Measurements from ENCODE around the gene KRTAP12-3. TPM values are rescaled to one million over a fixed set of nuclear protein-coding genes. Genes with fewer than 3 reads are reported as not detected.

The KRTAP12-3 gene
- polyA plus RNA-seq, 3 donors = not detected

GRCh38 chr21:44632067-44632466 lies 25.7 kb upstream of the KRTAP12-3 start:
- H3K27ac Mint-ChIP-seq = no peak overlapping the region
- H3K9ac ChIP-seq (ENCODE audit: insufficient read depth, low read length, poor library complexity, severe bottlenecking) = no peak overlapping the region
- H4K20me1 ChIP-seq (ENCODE audit: insufficient read depth, low read length) = no peaks in the 10 kb centered on the region
- H3K4me3 Mint-ChIP-seq = no peak overlapping the region
- no peaks in the 10 kb centered on the region for H3K36me3 ChIP-seq (replicated peaks in 1 of 2; ENCODE audit: control insufficient read depth in 1 of 2, insufficient read depth in 2 of 2, low read length in 2 of 2)
- no peaks in the 10 kb centered on the region for H3K79me2 ChIP-seq (ENCODE audit: insufficient read depth, low read length)
- no peak for DNase-seq
- H3K4me1 ChIP-seq (ENCODE audit: control insufficient read depth in 1 of 2, insufficient read depth in 2 of 2, low read length in 2 of 2) = no peaks in the 10 kb centered on the region
- H3K9me3 ChIP-seq (replicated peaks in 1 of 2; ENCODE audit: control insufficient read depth in 1 of 2, insufficient read depth in 1 of 2, low read length in 2 of 2) = peaks cover 19 to 27% of the 10 kb centered on the region in 2 donors
- no peak for TF ChIP-seq CTCF (IDR thresholded peaks at IDR 0.05)
- H2AFZ ChIP-seq (ENCODE audit: insufficient read depth, low read depth, low read length, poor library complexity, severe bottlenecking) = no peak overlapping the region
- peaks cover 4 to 22% (median 6%) of the 10 kb centered on the region in 3 donors for H3K27me3 Mint-ChIP-seq (ENCODE audit: low read depth in 3 of 3)
- no peaks in the 10 kb centered on the region for H3K4me1 Mint-ChIP-seq
- peaks cover 18 to 41% (median 32%) of the 10 kb centered on the region in 7 donors for H3K9me3 Mint-ChIP-seq
- WGBS (ENCODE audit: insufficient coverage) = no CpG with 5 or more reads among the region's 1 CpG
- no peaks in the 10 kb centered on the region for H3K36me3 Mint-ChIP-seq
- H3K4me2 ChIP-seq (replicated peaks; ENCODE audit: extremely low read depth, low read length, poor library complexity, severe bottlenecking) = no peak overlapping the region
- no peak overlapping the region for H3K4me3 ChIP-seq (replicated peaks in 1 of 3; ENCODE audit: low read depth in 2 of 3, low read length in 3 of 3)
- no peak overlapping the region for H3K27ac ChIP-seq (ENCODE audit: low read depth in 1 of 2, low read length in 2 of 2)
- H3K27me3 ChIP-seq (ENCODE audit: control insufficient read depth in 2 of 2, insufficient read depth in 2 of 2, low read length in 2 of 2) = no peaks in the 10 kb centered on the region
- intact Hi-C loops (cut with micrococcal nuclease) = no loop called here

GRCh38 chr21:44636209-44637017 lies 21.3 kb upstream of the KRTAP12-3 start:
- H3K27me3 ChIP-seq (ENCODE audit: control insufficient read depth in 2 of 2, insufficient read depth in 2 of 2, low read length in 2 of 2) = no peaks in the 10 kb centered on the region
- Mint-ChIP-seq H3K27me3 (ENCODE audit: low read depth in 3 of 3) (peaks cover 3 to 14% (median 11%) of the 10 kb centered on the region in 3 donors), H3K36me3 (no peaks in the 10 kb centered on the region), H3K9me3 (peaks cover 9 to 31% (median 27%) of the 10 kb centered on the region in 7 donors), H3K27ac (no peak overlapping the region), H3K4me1 (no peaks in the 10 kb centered on the region), H3K4me3 (no peak overlapping the region)
- no peaks in the 10 kb centered on the region for H3K4me1 ChIP-seq (ENCODE audit: control insufficient read depth in 1 of 2, insufficient read depth in 2 of 2, low read length in 2 of 2)
- H3K27ac ChIP-seq (ENCODE audit: low read depth in 1 of 2, low read length in 2 of 2) = no peak overlapping the region
- no peak overlapping the region for H2AFZ ChIP-seq (ENCODE audit: insufficient read depth, low read depth, low read length, poor library complexity, severe bottlenecking)
- DNase-seq = no peak
- intact Hi-C loops (cut with micrococcal nuclease) = no loop called here
- no peak overlapping the region for H3K4me2 ChIP-seq (replicated peaks; ENCODE audit: extremely low read depth, low read length, poor library complexity, severe bottlenecking)
- H4K20me1 ChIP-seq (ENCODE audit: insufficient read depth, low read length) = no peaks in the 10 kb centered on the region
- H3K36me3 ChIP-seq (replicated peaks in 1 of 2; ENCODE audit: control insufficient read depth in 1 of 2, insufficient read depth in 2 of 2, low read length in 2 of 2) = no peaks in the 10 kb centered on the region
- H3K9me3 ChIP-seq (replicated peaks in 1 of 2; ENCODE audit: control insufficient read depth in 1 of 2, insufficient read depth in 1 of 2, low read length in 2 of 2) = peaks cover 17 to 30% of the 10 kb centered on the region in 2 donors
- 93% methylated on average over 10 of the region's 15 CpGs for WGBS (ENCODE audit: insufficient coverage)
- H3K79me2 ChIP-seq (ENCODE audit: insufficient read depth, low read length) = no peaks in the 10 kb centered on the region
- H3K9ac ChIP-seq (ENCODE audit: insufficient read depth, low read length, poor library complexity, severe bottlenecking) = no peak overlapping the region
- H3K4me3 ChIP-seq (replicated peaks in 1 of 3; ENCODE audit: low read depth in 2 of 3, low read length in 3 of 3) = no peak overlapping the region
- no peak for TF ChIP-seq CTCF (IDR thresholded peaks at IDR 0.05)
